Thymus (tissue), 11 donors: Measurements from ENCODE around the gene BCORL1. TPM values are rescaled to one million over a fixed set of nuclear protein-coding genes. Genes with fewer than 3 reads are reported as not detected.

Source experiments
- DNase-seq, 9 donors: peaks; one replicate each; pipeline ENCODE4 v3.0.0-alpha.2; 2013; ENCODE audit warnings: low spot score in 9 of 9, low read depth in 6 of 9, missing footprints in 1 of 9
- H3K27ac ChIP-seq, 2 donors: one replicate each; pipeline ENCODE4 v1.5.1; 2013; ENCODE audit warnings: control low read depth in 1 of 2, low read depth in 1 of 2, low read length in 1 of 2, mild to moderate bottlenecking in 1 of 2, moderate library complexity in 1 of 2
- H3K27me3 ChIP-seq, 2 donors: one replicate each; pipeline ENCODE4 v1.5.1; 2013; ENCODE audit warnings: low read length in 1 of 2; ENCODE audit not compliant: control insufficient read depth in 2 of 2, insufficient read depth in 1 of 2
- H3K36me3 ChIP-seq, 2 donors: one replicate each; pipeline ENCODE4 v1.5.1; 2013; ENCODE audit warnings: low read length in 1 of 2, mild to moderate bottlenecking in 1 of 2, moderate library complexity in 1 of 2; ENCODE audit not compliant: control insufficient read depth in 2 of 2, insufficient read depth in 2 of 2
- H3K4me1 ChIP-seq, 2 donors: one replicate each; pipeline ENCODE4 v1.5.1; 2013; ENCODE audit warnings: low read length in 2 of 2; ENCODE audit not compliant: control insufficient read depth in 2 of 2, insufficient read depth in 2 of 2
- H3K4me3 ChIP-seq, 2 donors: one replicate each; pipeline ENCODE4 v1.5.1; 2013; ENCODE audit warnings: low read length in 2 of 2, control low read depth in 1 of 2, mild to moderate bottlenecking in 1 of 2
- H3K9me3 ChIP-seq, 2 donors: one replicate each; pipeline ENCODE4 v1.5.1; 2013; ENCODE audit warnings: low read length in 1 of 2, mild to moderate bottlenecking in 1 of 2; ENCODE audit not compliant: control insufficient read depth in 2 of 2, insufficient read depth in 1 of 2
- WGBS: extraction: QIAGEN DNeasy Blood & Tissue Kit; methylation state at CpG from one replicate; pipeline ENCODE4 v1.1.7; 2013; 5-methylcytosine and 5-hydroxymethylcytosine counted together
- polyA plus RNA-seq: library from polyadenylated mRNA; stranded (reverse); fragments of 200-250 nt; gene quantifications from one replicate; pipeline ENCODE4 v1.2.3, GENCODE V29; 2013
- total RNA-seq: library from RNA; stranded (reverse); fragments of 120-200 nt; gene quantifications from one replicate; pipeline ENCODE4 v1.2.4, GENCODE V29; 2013
- donor health status: healthy.

Gene BCORL1
- total and polyA plus RNA-seq, 2 donors = 1.0 to 2.0 TPM

DNA sequence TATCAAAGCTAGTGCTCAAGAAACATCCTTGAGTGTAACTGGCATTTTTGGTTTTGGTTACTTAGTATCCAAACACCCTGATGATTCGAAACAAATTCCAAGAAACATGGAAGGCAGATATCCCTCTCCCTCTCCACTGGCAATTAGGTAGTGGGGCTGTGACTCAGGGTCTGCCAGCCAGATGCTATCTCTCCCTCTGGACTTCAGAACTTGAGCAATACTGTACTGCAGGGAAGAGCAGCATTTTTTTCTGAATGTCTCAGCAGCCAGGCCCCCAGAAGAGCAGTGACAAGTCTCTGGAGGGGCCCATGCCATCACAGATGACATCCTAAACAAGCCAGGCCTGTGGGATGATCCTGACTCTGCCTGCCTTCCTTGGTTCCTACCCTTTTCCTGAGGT, 37.3 kb upstream of the BCORL1 start:
- H3K4me1 ChIP-seq = no peaks in the 10 kb centered on the region
- no peak overlapping the region for H3K27ac ChIP-seq
- H3K4me3 ChIP-seq = no peak overlapping the region
- no peaks in the 10 kb centered on the region for H3K27me3 ChIP-seq
- 100% methylated on average over 1 of the region's 1 CpG for WGBS
- DNase-seq = no peak
- no peaks in the 10 kb centered on the region for H3K9me3 ChIP-seq
- H3K36me3 ChIP-seq = no peaks in the 10 kb centered on the region

DNA sequence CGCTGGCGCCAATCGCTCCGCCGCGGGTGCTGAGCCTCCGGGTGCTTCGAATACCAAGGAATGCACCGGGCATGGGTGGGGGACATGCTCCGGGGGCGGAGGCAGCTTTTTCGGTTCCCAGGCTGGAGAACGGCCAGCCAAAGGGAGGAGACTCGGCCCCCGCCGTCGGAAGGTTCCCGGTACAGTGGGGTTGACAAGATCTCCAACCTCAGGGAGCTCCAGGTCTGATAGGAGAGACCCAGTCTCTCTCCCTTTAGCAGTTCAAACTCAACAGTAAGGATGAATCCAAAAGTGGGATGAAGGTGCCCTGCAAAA, 29.1 kb upstream of the BCORL1 start:
- 6% methylated on average over 18 of the region's 18 CpGs for WGBS
- H3K9me3 ChIP-seq = peaks cover 0 to 3% of the 10 kb centered on the region in 2 donors
- H3K4me3 ChIP-seq = peak overlapping the region; percentile 52 to 56
- no peaks in the 10 kb centered on the region for H3K36me3 ChIP-seq
- H3K27ac ChIP-seq = no peak overlapping the region
- H3K27me3 ChIP-seq = peaks cover 0 to 15% of the 10 kb centered on the region in 2 donors
- peak in 1 of 9 donors; percentile 13 for DNase-seq
- H3K4me1 ChIP-seq = peaks cover 0 to 28% of the 10 kb centered on the region in 2 donors

DNA sequence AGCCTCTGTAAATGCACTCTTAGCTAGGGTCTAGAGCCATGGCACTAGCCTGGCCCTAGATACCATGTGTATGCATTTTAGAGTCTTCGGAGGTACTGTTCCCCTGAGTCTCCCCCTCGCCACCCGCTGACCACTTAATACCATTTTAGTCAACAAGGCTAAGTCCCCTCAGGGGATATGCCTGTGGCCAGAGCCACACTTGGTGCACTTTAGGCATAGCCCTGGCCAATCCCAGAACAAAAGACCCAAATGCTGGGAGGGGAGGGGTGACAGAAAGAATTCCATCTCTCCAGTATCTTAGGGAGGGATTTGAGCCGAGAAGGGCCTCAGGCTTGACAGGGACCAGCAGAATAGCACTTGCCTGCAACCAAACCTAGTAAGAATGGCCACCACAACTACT, 28.6 kb upstream of the BCORL1 start:
- DNase-seq = no peak
- WGBS = 98% methylated on average over 4 of the region's 4 CpGs
- Histone ChIP-seq H3K36me3 (no peaks in the 10 kb centered on the region), H3K4me1 (peaks cover 0 to 28% of the 10 kb centered on the region in 2 donors), H3K9me3 (peaks cover 0 to 3% of the 10 kb centered on the region in 2 donors), H3K4me3 (no peak overlapping the region), H3K27ac (no peak overlapping the region), H3K27me3 (peaks cover 0 to 15% of the 10 kb centered on the region in 2 donors)

DNA sequence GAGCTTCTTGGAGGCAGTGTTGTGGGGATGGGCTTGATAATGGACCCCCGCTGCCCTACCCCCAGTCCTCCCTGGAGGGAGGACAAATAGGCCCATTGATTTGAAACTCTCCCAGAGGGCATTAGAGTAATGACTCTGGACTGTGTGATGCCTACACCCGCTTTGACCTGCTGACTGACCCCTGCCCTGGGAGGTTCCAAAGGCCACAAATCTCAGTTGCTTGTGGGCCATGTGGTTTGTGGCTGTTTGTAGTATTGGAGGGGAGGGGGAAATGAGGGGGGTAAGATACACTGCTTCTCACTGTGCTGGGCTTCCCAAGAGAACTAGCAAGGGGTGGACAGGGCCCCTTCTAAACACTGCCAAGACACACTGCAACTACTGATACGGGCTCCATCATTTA, 27.6 kb upstream of the BCORL1 start:
- peaks cover 0 to 3% of the 10 kb centered on the region in 2 donors for H3K9me3 ChIP-seq
- peaks cover 0 to 28% of the 10 kb centered on the region in 2 donors for H3K4me1 ChIP-seq
- no peak overlapping the region for H3K27ac ChIP-seq
- no peak for DNase-seq
- H3K4me3 ChIP-seq = no peak overlapping the region
- 95% methylated on average over 3 of the region's 3 CpGs for WGBS
- H3K36me3 ChIP-seq = no peaks in the 10 kb centered on the region
- peaks cover 0 to 15% of the 10 kb centered on the region in 2 donors for H3K27me3 ChIP-seq

GRCh38 chrX:129955682-129956081, 26.8 kb upstream of the BCORL1 start:
- no peak for DNase-seq
- Histone ChIP-seq H3K4me1 (peaks cover 0 to 28% of the 10 kb centered on the region in 2 donors), H3K4me3 (no peak overlapping the region), H3K27ac (no peak overlapping the region), H3K36me3 (no peaks in the 10 kb centered on the region), H3K9me3 (peaks cover 0 to 3% of the 10 kb centered on the region in 2 donors), H3K27me3 (peaks cover 0 to 15% of the 10 kb centered on the region in 2 donors)
- WGBS = 100% methylated on average over 3 of the region's 3 CpGs

DNA sequence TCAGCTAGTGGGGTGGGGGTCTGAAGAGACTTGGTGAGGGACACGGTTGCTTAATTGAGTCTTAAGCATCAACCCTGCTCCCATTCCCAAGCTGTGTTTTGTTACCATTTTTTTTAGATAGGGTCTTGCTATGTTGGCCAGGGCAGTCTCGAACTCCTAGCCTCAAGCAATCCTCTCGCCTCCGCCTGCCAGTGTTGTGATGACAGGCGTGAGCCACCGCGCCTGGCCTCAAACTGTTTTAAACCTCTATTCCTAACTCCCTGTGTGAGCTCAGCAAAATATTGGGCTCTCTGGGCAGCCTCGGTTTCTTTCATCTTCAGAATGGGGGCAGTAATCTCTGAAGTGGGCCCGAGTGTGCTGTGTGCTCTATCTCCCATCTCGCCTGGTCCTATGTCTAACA, 26.3 kb upstream of the BCORL1 start:
- Histone ChIP-seq H3K27ac (no peak overlapping the region), H3K4me3 (no peak overlapping the region), H3K27me3 (peaks cover 0 to 15% of the 10 kb centered on the region in 2 donors), H3K4me1 (peaks cover 0 to 32% of the 10 kb centered on the region in 2 donors), H3K9me3 (peaks cover 0 to 3% of the 10 kb centered on the region in 2 donors), H3K36me3 (no peaks in the 10 kb centered on the region)
- WGBS = 93% methylated on average over 10 of the region's 10 CpGs
- no peak for DNase-seq

DNA sequence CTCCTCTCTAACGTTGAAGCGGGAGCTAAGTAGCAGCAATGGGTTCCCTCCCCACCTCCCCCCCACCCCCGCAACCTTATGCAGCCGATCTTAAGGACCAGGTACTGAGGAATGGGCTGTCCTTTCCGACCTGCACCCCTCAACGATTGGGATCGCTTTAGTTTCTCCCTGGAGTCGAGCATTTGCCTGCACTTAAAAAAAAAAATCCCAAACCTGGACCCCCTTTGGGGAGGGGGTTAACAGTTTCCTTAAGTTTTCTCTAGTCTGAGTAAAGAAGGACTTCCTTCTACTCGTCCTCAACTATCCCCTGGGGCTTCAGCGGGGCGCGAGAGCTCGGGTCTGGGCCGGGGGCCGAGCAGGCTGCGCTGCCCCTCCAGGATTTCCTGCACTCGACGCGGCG, 25.7 kb upstream of the BCORL1 start:
- peak overlapping the region; percentile 30 to 57 for H3K4me3 ChIP-seq
- 17% methylated on average over 18 of the region's 20 CpGs for WGBS
- H3K27me3 ChIP-seq = peaks cover 0 to 15% of the 10 kb centered on the region in 2 donors

DNA sequence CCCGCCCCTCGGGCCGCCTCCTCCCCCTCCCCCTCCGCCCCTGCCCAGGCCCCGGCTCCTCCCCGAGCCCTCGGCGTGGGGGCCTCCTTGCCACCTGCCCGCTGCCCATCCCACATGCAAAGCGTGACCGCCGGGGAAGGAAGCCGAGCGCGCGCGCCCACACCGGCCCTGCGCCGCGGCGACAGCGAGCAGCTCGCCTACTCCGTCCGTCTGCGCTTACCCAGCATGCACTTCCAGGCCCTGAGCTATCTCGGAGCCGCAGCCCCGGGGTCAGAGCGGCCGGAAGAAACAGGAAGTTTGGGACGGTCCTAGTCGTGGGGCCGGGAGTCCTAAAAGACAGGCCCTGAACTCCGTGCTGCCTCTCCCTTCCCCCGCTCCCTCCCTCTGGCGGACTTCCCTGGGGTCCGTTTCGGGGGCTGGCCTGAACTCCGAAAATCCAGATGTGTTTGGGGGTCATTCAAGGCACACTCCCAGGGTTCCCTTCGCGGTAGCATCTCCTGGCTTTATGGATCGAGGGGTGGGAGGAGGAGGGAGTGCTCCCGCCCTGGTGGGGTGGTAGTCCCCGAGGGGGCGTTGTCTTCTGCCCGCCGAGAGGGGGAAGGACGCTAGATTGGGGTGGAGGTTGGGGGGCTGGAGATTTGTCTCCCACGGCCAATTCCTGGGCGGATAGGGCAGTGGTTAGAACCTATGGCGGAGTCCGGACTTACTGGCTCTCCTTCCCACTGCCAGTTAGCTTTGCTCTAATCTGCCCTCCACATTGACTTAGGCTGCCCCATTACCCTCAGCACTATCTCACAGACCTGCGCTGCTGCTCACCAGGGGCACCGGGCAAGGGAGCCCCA, 25.0 kb upstream of the BCORL1 start:
- 14% methylated on average over 53 of the region's 56 CpGs for WGBS
- peaks cover 0 to 35% of the 10 kb centered on the region in 2 donors for H3K4me1 ChIP-seq
- H3K27me3 ChIP-seq = peaks cover 0 to 15% of the 10 kb centered on the region in 2 donors
- peak overlapping the region; percentile 51 to 57 for H3K4me3 ChIP-seq
- no peaks in the 10 kb centered on the region for H3K36me3 ChIP-seq
- H3K27ac ChIP-seq = peak overlapping the region in 1 of 2 donors; percentile 53
- H3K9me3 ChIP-seq = peaks cover 0 to 3% of the 10 kb centered on the region in 2 donors
- peak in 1 of 9 donors; percentile 56 for DNase-seq

More for the DNA sequence above, 25.7 kb upstream of the BCORL1 start:
- H3K27ac ChIP-seq = peak overlapping the region in 1 of 2 donors; percentile 42
- peaks cover 0 to 38% of the 10 kb centered on the region in 2 donors for H3K4me1 ChIP-seq
- H3K9me3 ChIP-seq = peaks cover 0 to 3% of the 10 kb centered on the region in 2 donors
- no peak for DNase-seq
- H3K36me3 ChIP-seq = no peaks in the 10 kb centered on the region

- peaks cover 0 to 2% of the 10 kb centered on the region in 2 donors for H3K9me3 ChIP-seq
- DNase-seq = no peak
- peaks cover 0 to 13% of the 10 kb centered on the region in 2 donors for H3K27me3 ChIP-seq
- no peaks in the 10 kb centered on the region for H3K36me3 ChIP-seq
- 95% methylated on average over 7 of the region's 7 CpGs for WGBS
- peaks cover 0 to 34% of the 10 kb centered on the region in 2 donors for H3K4me1 ChIP-seq
- H3K27ac ChIP-seq = no peak overlapping the region
- H3K4me3 ChIP-seq = no peak overlapping the region
Observed at GRCh38 chrX:129958083-129958465, 24.4 kb upstream of the BCORL1 start.
